K562 treated with DMSO at 1 percent for 48 hours (cell line): ENCODE measurements around the gene RAD17. TPM values are rescaled to one million over a fixed set of nuclear protein-coding genes. Genes with fewer than 3 reads are reported as not detected.

Source experiments
- total RNA-seq: library from RNA; unstranded; fragments of 300-600 nt; gene quantifications from 2 replicates; pipeline ENCODE4 v1.2.3, GENCODE V29; 2022; ENCODE audit warnings: low replicate concordance; ENCODE audit errors: extremely low read depth

The RAD17 gene
- total RNA-seq = not detected in 2 replicates

GRCh38 chr5:69369340-69370121, at the start of gene RAD17, which contains the start of the genes AK6 and TAF9:
RAD17 (plus strand) TSS chr5:69369818; CDS start chr5:69372209, 2,391 bp downstream.
AK6 (minus strand) TSS chr5:69369520; CDS start chr5:69369490, 30 bp downstream.
TAF9 (minus strand) TSS chr5:69369520; CDS start chr5:69365737, 3,783 bp downstream.

GRCh38 chr5:69414885-69415583, 45.4 kb downstream of the RAD17 start, which contains the start of gene MARVELD2:
MARVELD2 (plus strand) TSS chr5:69415116; CDS start chr5:69419386, 4,270 bp downstream.

Other genes starting within 250 kb of the RAD17 start
- not detected in 2 replicates for gene CCNB1, start 202.7 kb upstream of the RAD17 start, total RNA-seq
- not detected in 2 replicates for gene CENPH, start 180.2 kb upstream of the RAD17 start, total RNA-seq
- not detected in 2 replicates for gene CDK7, start 134.9 kb upstream of the RAD17 start, total RNA-seq
- not detected in 2 replicates for gene CCDC125, start 37.0 kb upstream of the RAD17 start, total RNA-seq
- gene AK6, start 298 bp upstream of the RAD17 start, total RNA-seq = not detected in 2 replicates
- gene TAF9, start 298 bp upstream of the RAD17 start, total RNA-seq = not detected in 2 replicates
- not detected in 2 replicates for gene MARVELD2, start 45.3 kb downstream of the RAD17 start, total RNA-seq
- not detected in 2 replicates for gene OCLN, start 123.0 kb downstream of the RAD17 start, total RNA-seq
- not detected in 2 replicates for gene GTF2H2C, start 190.4 kb downstream of the RAD17 start, total RNA-seq